HG03159 (cell line): Measurements from ENCODE around the gene FBXW5.

Source experiments
- ATAC-seq: cut with Tn5 transposase; IDR thresholded peaks from one replicate; pipeline ENCODE4 v1.9.1; 2021; ENCODE audit warnings: mild to moderate bottlenecking, moderate library complexity; ENCODE audit not compliant: unreplicated experiment

FBXW5 gene

DNA sequence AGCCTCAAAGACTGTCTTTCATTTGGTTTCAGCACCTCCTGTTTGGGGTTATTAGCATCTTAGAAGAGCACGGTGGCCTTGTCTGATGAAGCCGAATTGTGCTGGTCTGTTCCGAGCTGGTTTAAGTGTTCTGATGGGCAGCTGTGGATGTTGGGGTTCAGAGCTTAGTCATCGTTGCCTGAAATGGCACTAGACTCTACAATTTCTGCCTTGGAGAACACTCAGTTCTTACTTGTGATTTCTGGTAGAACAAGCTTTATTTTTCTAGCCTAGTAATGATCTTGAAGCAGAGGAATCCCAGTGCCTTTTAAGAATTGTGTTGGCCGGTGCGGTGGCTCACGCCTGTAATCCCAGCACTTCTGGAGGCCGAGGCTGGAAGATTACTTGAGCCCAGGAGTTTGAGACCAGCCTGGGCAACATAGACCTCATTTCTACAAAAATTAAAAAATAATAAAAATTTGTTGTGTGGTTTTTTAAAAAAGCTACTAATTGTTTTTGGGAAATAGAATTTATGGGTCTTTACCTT lies 7.8 kb downstream of the FBXW5 start:
- no peak for ATAC-seq

- ATAC-seq = no peak
Observed at GRCh38 chr9:136935651-136936050, 8.9 kb downstream of the FBXW5 start.

GRCh38 chr9:136934277-136934676 lies 10.3 kb downstream of the FBXW5 start:
- no peak for ATAC-seq

DNA sequence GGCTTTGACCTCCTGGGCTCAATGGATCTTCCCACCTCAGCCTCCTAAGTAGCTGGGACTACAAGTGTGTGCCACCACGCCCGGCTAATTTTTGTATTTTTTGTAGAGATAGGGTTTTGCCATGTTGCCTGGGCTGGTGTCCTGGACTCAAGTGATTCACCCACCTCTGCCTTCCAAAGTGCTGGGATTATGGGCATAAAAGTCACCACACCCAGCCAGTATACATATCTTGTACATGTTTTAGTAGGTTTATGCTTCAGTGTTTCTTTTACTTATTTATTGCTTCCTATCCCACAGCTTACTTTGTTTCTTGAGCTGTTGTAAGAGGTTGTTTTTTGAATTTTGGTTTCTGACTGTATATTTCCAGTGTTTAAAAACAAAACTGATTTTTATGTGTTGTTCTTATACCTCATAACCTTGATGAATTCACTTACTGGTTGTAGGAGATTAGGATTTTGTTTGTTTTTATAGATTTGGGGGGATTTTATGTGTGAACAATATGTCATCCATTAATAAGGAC lies 12.9 kb downstream of the FBXW5 start:
- ATAC-seq = no peak

DNA sequence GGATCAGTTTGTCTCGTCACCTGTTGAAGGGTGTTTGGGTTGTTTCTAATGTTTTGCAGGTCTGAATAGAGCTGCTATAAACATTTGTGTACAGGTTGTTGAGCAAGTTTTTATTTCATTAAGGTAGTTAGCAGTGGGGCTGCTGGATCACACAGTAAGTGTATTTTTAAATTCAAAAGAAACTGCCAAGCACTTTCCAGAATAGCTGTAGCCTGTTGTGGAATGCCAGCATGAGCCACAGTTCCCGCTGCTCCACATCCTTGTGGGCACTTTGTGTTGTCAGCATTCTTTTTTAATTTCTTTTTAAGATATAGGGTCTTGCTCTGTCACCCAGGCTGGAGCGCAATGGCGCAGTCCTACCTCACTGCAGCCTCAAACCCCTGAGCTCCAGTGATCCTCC lies 14.5 kb downstream of the FBXW5 start:
- ATAC-seq = no peak

DNA sequence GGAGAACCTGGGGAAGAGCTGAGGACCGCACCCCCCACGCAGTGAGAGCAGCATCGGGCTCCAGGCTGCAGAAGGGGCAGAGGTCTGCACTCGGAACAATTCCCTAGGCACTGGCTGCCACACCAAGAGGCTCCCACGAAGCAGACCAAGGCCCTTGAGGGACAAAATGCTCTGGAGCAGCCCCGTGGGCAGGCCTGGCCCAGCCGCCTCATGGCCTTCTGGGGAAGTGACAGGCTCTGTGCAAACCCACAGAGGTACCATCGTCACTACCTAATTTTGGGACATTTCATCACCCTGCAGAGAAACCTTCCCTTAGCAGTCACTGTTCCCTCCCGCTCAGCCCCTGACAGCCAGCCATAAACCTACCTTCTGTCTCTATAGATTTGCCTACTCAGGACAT lies 15.9 kb downstream of the FBXW5 start:
- no peak for ATAC-seq

DNA sequence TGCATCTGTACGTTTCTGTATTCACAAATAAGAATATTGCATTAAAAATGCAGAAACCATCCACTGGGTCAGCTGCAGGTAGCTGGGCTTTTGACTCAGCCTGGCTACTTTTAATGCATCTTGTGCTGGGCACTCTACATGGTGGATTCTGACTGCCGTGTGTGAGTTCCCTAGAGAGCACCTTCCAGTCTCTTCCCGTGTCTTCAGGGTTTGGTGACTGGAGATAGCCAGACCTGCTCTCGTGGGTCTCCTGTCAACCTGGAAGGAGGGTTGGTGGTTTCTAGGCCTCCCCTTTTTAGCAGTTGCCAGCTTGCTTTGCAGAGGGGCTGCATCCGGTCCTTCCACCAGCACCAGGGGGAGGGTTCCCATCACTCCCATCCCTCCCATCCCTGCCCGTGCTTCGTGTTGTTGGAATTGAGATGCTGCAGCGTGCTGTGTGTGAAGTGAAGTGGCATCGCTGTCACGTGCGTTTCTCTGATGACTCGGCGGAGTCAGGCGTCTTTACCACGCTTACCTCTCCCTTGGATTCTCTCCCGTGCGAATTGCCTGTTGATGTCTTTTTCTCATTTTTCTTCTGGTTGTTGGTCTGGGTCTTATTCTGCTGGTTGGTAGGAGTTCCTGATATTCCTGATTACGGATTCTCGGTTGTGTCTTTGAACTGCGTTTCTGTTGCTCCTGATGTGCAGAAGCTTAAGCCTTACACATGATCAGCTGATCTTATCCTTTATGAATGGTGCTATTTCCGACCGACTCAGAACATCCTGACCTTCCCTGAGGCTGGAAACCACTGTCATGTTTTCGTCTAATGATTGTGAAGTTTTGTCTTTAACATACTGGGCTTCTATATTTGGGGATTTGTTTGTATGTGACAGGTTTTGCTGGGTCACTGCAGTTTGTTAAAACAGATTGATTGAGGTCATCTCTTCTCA lies 16.9 kb downstream of the FBXW5 start:
- ATAC-seq = no peak

DNA sequence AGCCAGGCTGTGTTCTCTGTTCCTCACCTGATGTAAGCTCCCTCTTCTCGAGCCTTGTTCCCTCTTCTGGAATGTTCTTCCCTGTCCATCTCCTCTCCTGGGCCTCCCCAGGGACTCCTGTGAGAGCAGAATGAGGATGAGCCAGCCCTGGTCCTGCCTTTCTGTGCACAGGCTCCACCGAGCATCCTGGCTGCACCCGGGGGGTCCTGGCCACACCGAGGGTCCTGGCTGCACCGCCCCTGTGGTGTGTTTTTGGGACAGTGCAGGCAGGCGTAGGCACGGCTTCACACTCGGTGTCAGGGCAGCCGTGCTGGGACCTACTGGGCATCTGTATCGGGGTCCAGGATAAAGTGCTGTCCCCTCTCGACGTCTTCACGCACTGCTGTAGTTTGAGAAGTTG lies 17.8 kb downstream of the FBXW5 start:
- no peak for ATAC-seq

DNA sequence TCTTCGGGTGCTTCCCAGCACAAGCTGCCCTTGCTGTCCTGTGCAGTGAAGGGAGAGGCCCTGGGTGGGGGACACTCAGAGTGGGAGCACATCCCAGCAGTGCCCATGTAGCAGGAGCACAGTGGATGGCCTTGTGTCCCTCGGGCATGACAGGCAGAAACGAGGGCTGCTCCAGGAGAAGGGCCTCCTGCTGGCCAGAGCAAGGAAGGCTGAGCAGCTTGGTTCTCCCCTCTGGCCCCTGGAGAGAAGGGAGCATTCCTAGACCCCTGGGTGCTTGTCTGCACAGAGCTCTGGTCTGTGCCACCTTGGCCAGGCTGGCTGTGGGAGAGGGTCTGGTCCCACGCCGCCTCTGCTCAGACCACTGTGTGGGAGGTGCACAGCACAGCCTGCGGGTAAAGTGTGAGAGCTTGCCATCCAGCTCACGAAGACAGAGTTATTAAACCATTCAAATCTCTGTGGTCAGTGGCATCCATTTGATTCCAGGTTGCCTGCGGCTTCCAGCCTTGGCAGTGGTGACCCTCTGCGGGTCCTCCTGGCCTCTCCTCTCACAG lies 18.3 kb downstream of the FBXW5 start:
- ATAC-seq = no peak

- ATAC-seq = no peak
Observed at GRCh38 chr9:136925414-136926153, 19.0 kb downstream of the FBXW5 start.

DNA sequence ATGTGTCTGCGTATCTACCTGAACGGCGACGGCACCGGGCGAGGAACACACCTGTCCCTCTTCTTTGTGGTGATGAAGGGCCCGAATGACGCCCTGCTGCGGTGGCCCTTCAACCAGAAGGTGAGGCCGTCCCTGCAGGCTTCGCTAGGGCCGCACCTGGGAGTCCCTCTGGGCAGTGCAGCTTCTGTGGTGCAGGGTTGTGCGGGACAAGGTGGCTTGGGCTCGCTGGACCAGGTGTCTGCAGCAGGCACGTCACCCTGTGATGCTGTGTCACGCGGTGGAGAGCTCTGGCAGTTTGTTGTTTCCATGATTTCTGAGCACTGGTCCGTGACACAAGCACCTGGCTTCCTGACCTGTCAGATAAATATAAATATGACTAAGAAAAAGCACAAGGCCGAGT lies 20.7 kb downstream of the FBXW5 start:
- no peak for ATAC-seq

DNA sequence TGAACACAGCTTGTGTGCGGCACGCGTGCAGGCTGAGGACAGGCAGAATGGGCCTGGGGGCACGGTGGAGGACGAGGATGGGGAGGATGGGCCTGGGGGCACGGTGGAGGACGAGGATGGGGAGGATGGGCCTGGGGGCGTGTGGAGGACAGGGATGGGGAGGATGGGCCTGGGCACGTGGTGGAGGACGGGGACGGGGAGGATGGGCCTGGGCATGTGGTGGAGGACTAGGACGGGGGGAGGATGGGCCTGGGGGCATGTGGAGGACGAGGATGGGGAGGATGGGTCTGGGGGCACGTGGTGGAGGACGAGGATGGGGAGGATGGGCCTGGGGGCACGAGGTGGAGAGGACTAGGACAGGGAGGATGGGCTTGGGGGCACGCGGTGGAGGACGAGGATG lies 22.0 kb downstream of the FBXW5 start:
- ATAC-seq = no peak

GRCh38 chr9:136921718-136922117 lies 22.8 kb downstream of the FBXW5 start:
- ATAC-seq = no peak

- no peak for ATAC-seq
Observed at GRCh38 chr9:136921307-136921706, 23.2 kb downstream of the FBXW5 start.

GRCh38 chr9:136920734-136921231 lies 23.8 kb downstream of the FBXW5 start:
- ATAC-seq = no peak

- ATAC-seq = no peak
Observed at GRCh38 chr9:136920069-136920468, 24.5 kb downstream of the FBXW5 start.

DNA sequence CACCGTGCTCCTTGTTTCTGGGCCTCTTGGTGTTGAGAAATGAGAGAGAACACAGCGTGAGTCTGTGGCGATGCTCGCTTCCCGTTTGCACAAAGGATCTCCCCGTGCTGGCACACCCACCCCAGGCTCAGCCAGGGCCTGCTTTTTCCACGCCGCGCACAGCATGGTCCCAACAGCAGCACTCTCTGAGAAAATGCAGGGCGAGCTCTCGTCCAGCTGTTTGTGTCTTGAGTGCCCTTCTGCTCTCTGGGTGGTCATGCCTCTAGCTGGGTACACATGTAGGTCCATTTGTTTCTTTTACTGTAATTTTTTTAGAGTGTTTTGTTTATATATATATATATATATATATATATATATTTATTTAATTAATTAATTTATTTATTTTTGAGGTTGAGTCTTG lies 26.6 kb downstream of the FBXW5 start:
- no peak for ATAC-seq

- ATAC-seq = no peak
Observed at GRCh38 chr9:136916330-136917184, 28.0 kb downstream of the FBXW5 start.

GRCh38 chr9:136915632-136916329 lies 28.8 kb downstream of the FBXW5 start:
- no peak for ATAC-seq
